ENCODE data around the gene IGF1.

The IGF1 gene

DNA sequence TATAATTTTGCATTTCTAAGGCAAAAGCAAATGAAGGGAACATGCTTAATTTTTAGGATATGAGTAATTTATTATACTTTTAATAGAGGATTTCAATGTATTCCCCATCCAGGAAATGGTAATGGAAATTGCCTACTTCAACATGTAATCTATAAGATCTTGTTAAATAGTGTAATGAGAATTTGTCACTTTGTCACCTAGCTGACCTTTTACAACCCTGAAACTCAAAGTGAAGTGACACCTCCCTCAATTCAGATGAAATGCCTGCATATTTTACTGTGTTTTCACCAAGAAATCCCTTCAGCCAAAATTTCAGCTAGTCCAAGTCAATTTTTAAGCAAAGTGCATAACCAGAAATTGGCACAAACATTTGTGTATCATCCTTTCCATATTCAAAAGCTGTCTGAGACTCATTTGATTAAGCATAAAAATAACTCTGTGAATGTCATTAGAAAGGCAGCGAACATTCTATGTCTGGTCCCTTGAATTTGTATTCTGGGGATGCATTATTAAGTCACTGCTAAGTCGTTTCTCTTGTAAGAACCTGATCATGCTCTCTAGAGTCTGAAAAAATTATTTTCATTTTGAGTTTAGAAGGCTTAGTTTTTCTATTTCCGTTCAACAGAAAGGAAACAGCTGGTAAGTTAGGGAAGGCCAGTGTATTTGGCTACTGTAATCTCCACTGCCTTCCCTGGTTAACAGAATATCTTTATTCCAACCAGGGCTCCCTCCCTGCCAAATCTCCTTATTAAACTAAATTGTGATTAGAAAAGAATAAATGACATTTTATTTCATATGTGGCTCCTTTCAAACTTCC, 100.8 kb downstream of the IGF1 start:
- Histone ChIP-seq H3K27me3 (ENCODE audit: insufficient read depth, low read depth, severe bottlenecking) (no peaks in the 10 kb centered on the region), H3K9me3 (ENCODE audit: severe bottlenecking) (no peaks in the 10 kb centered on the region), H3K4me3 (ENCODE audit: low read depth, low read length) (no peak overlapping the region), H3K27ac (no peak overlapping the region), H3K36me3 (no peaks in the 10 kb centered on the region)
- TF ChIP-seq, protein P1, sequence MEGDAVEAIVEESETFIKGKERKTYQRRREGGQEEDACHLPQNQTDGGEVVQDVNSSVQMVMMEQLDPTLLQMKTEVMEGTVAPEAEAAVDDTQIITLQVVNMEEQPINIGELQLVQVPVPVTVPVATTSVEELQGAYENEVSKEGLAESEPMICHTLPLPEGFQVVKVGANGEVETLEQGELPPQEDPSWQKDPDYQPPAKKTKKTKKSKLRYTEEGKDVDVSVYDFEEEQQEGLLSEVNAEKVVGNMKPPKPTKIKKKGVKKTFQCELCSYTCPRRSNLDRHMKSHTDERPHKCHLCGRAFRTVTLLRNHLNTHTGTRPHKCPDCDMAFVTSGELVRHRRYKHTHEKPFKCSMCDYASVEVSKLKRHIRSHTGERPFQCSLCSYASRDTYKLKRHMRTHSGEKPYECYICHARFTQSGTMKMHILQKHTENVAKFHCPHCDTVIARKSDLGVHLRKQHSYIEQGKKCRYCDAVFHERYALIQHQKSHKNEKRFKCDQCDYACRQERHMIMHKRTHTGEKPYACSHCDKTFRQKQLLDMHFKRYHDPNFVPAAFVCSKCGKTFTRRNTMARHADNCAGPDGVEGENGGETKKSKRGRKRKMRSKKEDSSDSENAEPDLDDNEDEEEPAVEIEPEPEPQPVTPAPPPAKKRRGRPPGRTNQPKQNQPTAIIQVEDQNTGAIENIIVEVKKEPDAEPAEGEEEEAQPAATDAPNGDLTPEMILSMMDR (IDR thresholded peaks at IDR 0.05; ENCODE audit: low read depth, low read length): no peak
- no peak for DNase-seq

GRCh38 chr12:102376781-102377180, 103.6 kb downstream of the IGF1 start:
- Histone ChIP-seq H3K27me3 (ENCODE audit: insufficient read depth, low read depth, severe bottlenecking) (no peaks in the 10 kb centered on the region), H3K27ac (no peak overlapping the region), H3K9me3 (ENCODE audit: severe bottlenecking) (no peaks in the 10 kb centered on the region), H3K36me3 (no peaks in the 10 kb centered on the region), H3K4me3 (ENCODE audit: low read depth, low read length) (no peak overlapping the region)
- TF ChIP-seq, protein P1 (IDR thresholded peaks at IDR 0.05; ENCODE audit: low read depth, low read length): no peak
- no peak for DNase-seq

DNA sequence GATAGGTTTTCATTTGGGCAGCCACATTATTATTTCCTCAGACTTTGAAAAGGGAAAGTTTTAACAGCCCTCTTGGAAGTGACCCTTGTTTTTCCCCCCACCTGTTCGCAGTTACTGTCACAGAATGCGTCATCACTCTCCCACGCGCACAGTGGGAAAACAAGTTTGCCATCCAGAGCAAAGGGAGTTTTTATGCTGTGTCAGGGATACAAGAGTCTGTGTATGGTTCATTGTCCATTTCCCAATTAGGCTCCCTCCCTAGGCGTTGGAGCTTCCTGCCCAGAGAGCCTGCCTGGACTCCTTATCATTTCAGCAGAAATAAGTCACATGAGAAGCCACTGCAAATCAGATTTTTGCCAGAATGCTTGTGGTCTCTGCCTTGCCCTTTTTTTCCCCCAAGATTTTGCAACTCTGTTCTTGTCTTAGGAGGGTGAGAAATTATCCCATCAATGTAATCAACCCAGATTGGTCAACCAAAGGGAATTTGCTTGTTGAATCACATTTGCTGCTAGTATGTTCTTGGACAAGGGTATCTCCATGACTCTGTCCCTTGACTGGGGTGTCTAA, 104.1 kb downstream of the IGF1 start:
- Histone ChIP-seq H3K27me3 (ENCODE audit: insufficient read depth, low read depth, severe bottlenecking) (no peaks in the 10 kb centered on the region), H3K36me3 (no peaks in the 10 kb centered on the region), H3K4me3 (ENCODE audit: low read depth, low read length) (no peak overlapping the region), H3K27ac (no peak overlapping the region), H3K9me3 (ENCODE audit: severe bottlenecking) (no peaks in the 10 kb centered on the region)
- TF ChIP-seq, protein P1 (IDR thresholded peaks at IDR 0.05; ENCODE audit: low read depth, low read length): no peak
- DNase-seq: no peak

- TF ChIP-seq, protein P1 (IDR thresholded peaks at IDR 0.05; ENCODE audit: low read depth, low read length): no peak
- no peak overlapping the region for H3K4me3 ChIP-seq (ENCODE audit: low read depth, low read length)
- no peaks in the 10 kb centered on the region for H3K9me3 ChIP-seq (ENCODE audit: severe bottlenecking)
- no peaks in the 10 kb centered on the region for H3K36me3 ChIP-seq
- no peak overlapping the region for H3K27ac ChIP-seq
- DNase-seq: no peak
- H3K27me3 ChIP-seq (ENCODE audit: insufficient read depth, low read depth, severe bottlenecking): no peaks in the 10 kb centered on the region
Observed at GRCh38 chr12:102374190-102374589, 106.2 kb downstream of the IGF1 start.

GRCh38 chr12:102372087-102372486, 108.3 kb downstream of the IGF1 start:
- TF ChIP-seq, protein P1 (IDR thresholded peaks at IDR 0.05; ENCODE audit: low read depth, low read length): no peak
- H3K27ac ChIP-seq: no peak overlapping the region
- no peaks in the 10 kb centered on the region for H3K9me3 ChIP-seq (ENCODE audit: severe bottlenecking)
- no peak overlapping the region for H3K4me3 ChIP-seq (ENCODE audit: low read depth, low read length)
- H3K36me3 ChIP-seq: no peaks in the 10 kb centered on the region
- H3K27me3 ChIP-seq (ENCODE audit: insufficient read depth, low read depth, severe bottlenecking): no peaks in the 10 kb centered on the region
- no peak for DNase-seq
